A673 (cell line): Measurements from ENCODE around the gene NFATC1. TPM values are rescaled to one million over a fixed set of nuclear protein-coding genes. Genes with fewer than 3 reads are reported as not detected.

ENCODE experiments used
- BruUV-seq: library from RNA; stranded (reverse); fragments of 400-500 nt; replicated peaks from 2 replicates; lab custom pipeline; 2021; lab: Mats Ljungman, UMichigan
- CTCF ChIA-PET: fragments of 300-600 bp; sonication (Branson Sonifier 250); formaldehyde crosslinking; loops from one replicate; lab custom pipeline; 2022; ENCODE audit warnings: antibody characterized with exemption; lab: Charles Lee
- POLR2A ChIA-PET: fragments of 300-600 bp; sonication (Branson Sonifier 250); formaldehyde crosslinking; loops from one replicate; lab custom pipeline; 2022; ENCODE audit warnings: antibody characterized with exemption; ENCODE audit not compliant: low non-redundant PET; lab: Charles Lee
- DNase-seq: peaks from one replicate; pipeline ENCODE4 v3.0.0-alpha.2; 2015; ENCODE audit warnings: low spot score
- H3K27ac ChIP-seq: fragments of 200-600 bp; sonication (generic); 2 replicates; pipeline ENCODE4 v1.5.1; 2016; ENCODE audit warnings: mixed run types, low read depth, mild to moderate bottlenecking, mixed read lengths, antibody characterized with exemption, low read length; ENCODE audit not compliant: poor library complexity, severe bottlenecking
- H3K27me3 ChIP-seq: fragments of 200-600 bp; sonication (generic); replicated peaks from 2 replicates; pipeline ENCODE4 v1.6.1; 2017; ENCODE audit warnings: mixed run types, low read depth, mild to moderate bottlenecking, mixed read lengths, antibody characterized with exemption, low read length; ENCODE audit not compliant: insufficient read depth, poor library complexity
- H3K36me3 ChIP-seq: fragments of 200-600 bp; sonication (generic); 2 replicates; pipeline ENCODE4 v1.6.1; 2016; ENCODE audit warnings: mixed run types, mild to moderate bottlenecking, mixed read lengths, antibody characterized with exemption, low read length; ENCODE audit not compliant: insufficient read depth, poor library complexity, severe bottlenecking
- H3K4me1 ChIP-seq: fragments of 200-600 bp; sonication (generic); 2 replicates; pipeline ENCODE4 v1.6.1; 2017; ENCODE audit warnings: mixed run types, mild to moderate bottlenecking, mixed read lengths, antibody characterized with exemption, low read length; ENCODE audit not compliant: insufficient read depth, poor library complexity, severe bottlenecking
- H3K4me3 ChIP-seq: fragments of 200-600 bp; sonication (generic); 2 replicates; pipeline ENCODE4 v1.5.1; 2016; ENCODE audit warnings: low read depth, mixed run types, mild to moderate bottlenecking, mixed read lengths, low read length; ENCODE audit not compliant: poor library complexity, severe bottlenecking
- H3K9me3 ChIP-seq: fragments of 200-600 bp; sonication (generic); 2 replicates; pipeline ENCODE4 v1.6.1; 2016; ENCODE audit warnings: mixed run types, low read depth, mild to moderate bottlenecking, mixed read lengths, antibody characterized with exemption, low read length; ENCODE audit not compliant: poor library complexity, severe bottlenecking
- CTCF ChIP-seq: fragments of 300-800, 200-600 bp; sonication (generic); conservative IDR thresholded peaks from 2 replicates; pipeline ENCODE4 v1.5.1; 2017; ENCODE audit warnings: low read depth, mild to moderate bottlenecking, antibody characterized with exemption, low read length, moderate library complexity, mixed read lengths
- EZH2 ChIP-seq: fragments of 200-600 bp; sonication (generic); IDR thresholded peaks from 2 replicates; pipeline ENCODE4 v1.6.1; 2017; ENCODE audit warnings: borderline replicate concordance, low read depth, mild to moderate bottlenecking, mixed read lengths, antibody characterized with exemption, low read length; ENCODE audit not compliant: poor library complexity, severe bottlenecking
- intact Hi-C: fragments of 100-400 bp; cut with micrococcal nuclease; formaldehyde crosslinking; loops from one replicate; pipeline ENCODE4 v1.10.0; 2022; ENCODE audit not compliant: unreplicated experiment
- total RNA-seq: library from RNA; stranded (reverse); gene quantifications from 2 replicates; pipeline ENCODE4 v1.2.3, GENCODE V29; 2021

The NFATC1 gene
- total RNA-seq, 1 experiment from 2014 or later: 10.4 TPM

GRCh38 chr18:79402977-79403722 is 7.4 kb downstream of the NFATC1 start:
- intact Hi-C loops: no loop called here
- no peaks in the 10 kb centered on the region for H3K36me3 ChIP-seq
- H3K4me3 ChIP-seq: no peak overlapping the region
- DNase-seq: peak; percentile 34
- BruUV-seq: no TSS peak
- CTCF ChIA-PET: no interaction called here
- peaks cover 39% of the 10 kb centered on the region for H3K4me1 ChIP-seq
- no peak for TF ChIP-seq EZH2
- TF ChIP-seq CTCF: no peak
- POLR2A ChIA-PET: no interaction called here
- H3K9me3 ChIP-seq: no peaks in the 10 kb centered on the region
- H3K27ac ChIP-seq: no peak overlapping the region
- H3K27me3 ChIP-seq: no peaks in the 10 kb centered on the region

- POLR2A ChIA-PET: no interaction called here
- H3K4me1 ChIP-seq: peaks cover 39% of the 10 kb centered on the region
- no peaks in the 10 kb centered on the region for H3K27me3 ChIP-seq
- H3K9me3 ChIP-seq: no peaks in the 10 kb centered on the region
- intact Hi-C loops: no loop called here
- no TSS peak for BruUV-seq
- CTCF ChIA-PET: no interaction called here
- no peak overlapping the region for H3K27ac ChIP-seq
- H3K4me3 ChIP-seq: no peak overlapping the region
- peak; percentile 39 for DNase-seq
- no peaks in the 10 kb centered on the region for H3K36me3 ChIP-seq
- TF ChIP-seq CTCF: no peak
- TF ChIP-seq EZH2: no peak
These were observed 8.2 kb downstream of the NFATC1 start for GRCh38 chr18:79403723-79404566.

GRCh38 chr18:79404567-79404910 is 8.8 kb downstream of the NFATC1 start:
- CTCF ChIA-PET: no interaction called here
- intact Hi-C loops: no loop called here
- no TSS peak for BruUV-seq
- H3K9me3 ChIP-seq: no peaks in the 10 kb centered on the region
- POLR2A ChIA-PET: no interaction called here
- no peak overlapping the region for H3K27ac ChIP-seq
- H3K4me3 ChIP-seq: no peak overlapping the region
- H3K36me3 ChIP-seq: no peaks in the 10 kb centered on the region
- DNase-seq: no peak
- TF ChIP-seq EZH2 (no peak), CTCF (no peak)
- H3K27me3 ChIP-seq: no peaks in the 10 kb centered on the region
- H3K4me1 ChIP-seq: peaks cover 39% of the 10 kb centered on the region
